ELF-1 (cell line): Measurements from ENCODE around the gene PRUNE2.

Experiments used
- DNase-seq: peaks from one replicate; pipeline ENCODE4 v3.0.0-alpha.2; 2016; ENCODE audit warnings: low read depth, low spot score

Gene PRUNE2

GRCh38 chr9:76662476-76663281, 243.2 kb downstream of the PRUNE2 start:
- no peak for DNase-seq

- DNase-seq: no peak
Measured at GRCh38 chr9:76658510-76659231, 247.2 kb downstream of the PRUNE2 start.

- no peak for DNase-seq
Measured at GRCh38 chr9:76657265-76657664, 248.6 kb downstream of the PRUNE2 start.

GRCh38 chr9:76655971-76656370, 249.9 kb downstream of the PRUNE2 start:
- DNase-seq: no peak

GRCh38 chr9:76655121-76655541, 250.8 kb downstream of the PRUNE2 start:
- no peak for DNase-seq

- no peak for DNase-seq
Measured at GRCh38 chr9:76654575-76654974, 251.3 kb downstream of the PRUNE2 start.

GRCh38 chr9:76654051-76654461, 251.9 kb downstream of the PRUNE2 start:
- DNase-seq: no peak

GRCh38 chr9:76652894-76653293, 253.0 kb downstream of the PRUNE2 start:
- no peak for DNase-seq

- no peak for DNase-seq
Measured at GRCh38 chr9:76651119-76651705, 254.7 kb downstream of the PRUNE2 start.

- peak; percentile 34 for DNase-seq
Measured at GRCh38 chr9:76650692-76651091, 255.2 kb downstream of the PRUNE2 start.

GRCh38 chr9:76649894-76650293, 256.0 kb downstream of the PRUNE2 start:
- no peak for DNase-seq

- DNase-seq: no peak
Measured at GRCh38 chr9:76646249-76646648, 259.7 kb downstream of the PRUNE2 start.

GRCh38 chr9:76644647-76645250, 261.2 kb downstream of the PRUNE2 start:
- DNase-seq: no peak

GRCh38 chr9:76644171-76644570, 261.7 kb downstream of the PRUNE2 start:
- DNase-seq: no peak

- DNase-seq: no peak
Measured at GRCh38 chr9:76643399-76644117, 262.4 kb downstream of the PRUNE2 start.

- peak; percentile 68 for DNase-seq
Measured at GRCh38 chr9:76642701-76643209, 263.2 kb downstream of the PRUNE2 start.

- DNase-seq: no peak
Measured at GRCh38 chr9:76642074-76642473, 263.8 kb downstream of the PRUNE2 start.

- no peak for DNase-seq
Measured at GRCh38 chr9:76638001-76638400, 267.9 kb downstream of the PRUNE2 start.

GRCh38 chr9:76637416-76637815, 268.5 kb downstream of the PRUNE2 start:
- no peak for DNase-seq

- no peak for DNase-seq
Measured at GRCh38 chr9:76634356-76635054, 271.4 kb downstream of the PRUNE2 start.

GRCh38 chr9:76630916-76631315, 275.0 kb downstream of the PRUNE2 start:
- no peak for DNase-seq
